Neural progenitor cell (in vitro differentiated cells): ENCODE results near the gene ZNF641.

Experiments
- EZH2 ChIP-seq: fragments of 200-600 bp; sonication (generic); IDR thresholded peaks from 2 replicates; pipeline ENCODE4 v1.6.1; 2017; ENCODE audit warnings: antibody characterized with exemption, mild to moderate bottlenecking, moderate library complexity
- EZH2phosphoT487 ChIP-seq: fragments of 200-600 bp; sonication (generic); IDR thresholded peaks from 2 replicates; pipeline ENCODE4 v1.6.1; 2017; ENCODE audit warnings: antibody characterized with exemption
- TF ChIP-seq, protein P1 (sequence below): fragments of 200-600 bp; sonication (generic); IDR thresholded peaks from 2 replicates; pipeline ENCODE4 v1.5.1; 2017; ENCODE audit warnings: antibody characterized with exemption, mild to moderate bottlenecking

DNA sequence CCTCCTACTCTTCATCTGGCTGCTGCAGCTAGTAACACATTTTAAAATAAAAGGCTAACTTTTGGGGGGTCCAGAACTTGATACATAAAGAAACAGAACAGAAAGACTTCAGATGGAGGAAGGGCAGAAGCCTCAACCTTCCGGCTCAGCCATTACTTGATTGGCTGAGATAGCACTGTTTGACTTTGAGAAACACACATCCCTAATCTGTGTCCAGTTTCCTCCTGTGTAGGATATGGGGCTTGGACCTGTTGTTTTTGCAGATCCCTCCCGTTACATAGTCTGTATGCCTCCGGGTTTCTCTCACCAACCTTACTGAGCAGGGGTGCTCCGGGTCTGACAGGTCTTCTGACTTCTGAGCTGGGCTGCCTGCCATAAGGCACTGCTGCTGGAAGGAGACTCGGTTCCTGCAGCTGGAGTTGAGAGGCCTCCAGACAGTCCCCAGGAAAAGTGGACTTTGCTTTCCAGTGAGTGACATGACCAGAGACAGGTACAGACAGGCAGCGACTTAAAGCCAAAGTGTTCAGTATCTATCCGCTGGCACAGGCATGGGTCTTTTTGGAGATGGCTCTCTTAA is 8.3 kb upstream of the ZNF641 start:
- TF ChIP-seq, protein P1, sequence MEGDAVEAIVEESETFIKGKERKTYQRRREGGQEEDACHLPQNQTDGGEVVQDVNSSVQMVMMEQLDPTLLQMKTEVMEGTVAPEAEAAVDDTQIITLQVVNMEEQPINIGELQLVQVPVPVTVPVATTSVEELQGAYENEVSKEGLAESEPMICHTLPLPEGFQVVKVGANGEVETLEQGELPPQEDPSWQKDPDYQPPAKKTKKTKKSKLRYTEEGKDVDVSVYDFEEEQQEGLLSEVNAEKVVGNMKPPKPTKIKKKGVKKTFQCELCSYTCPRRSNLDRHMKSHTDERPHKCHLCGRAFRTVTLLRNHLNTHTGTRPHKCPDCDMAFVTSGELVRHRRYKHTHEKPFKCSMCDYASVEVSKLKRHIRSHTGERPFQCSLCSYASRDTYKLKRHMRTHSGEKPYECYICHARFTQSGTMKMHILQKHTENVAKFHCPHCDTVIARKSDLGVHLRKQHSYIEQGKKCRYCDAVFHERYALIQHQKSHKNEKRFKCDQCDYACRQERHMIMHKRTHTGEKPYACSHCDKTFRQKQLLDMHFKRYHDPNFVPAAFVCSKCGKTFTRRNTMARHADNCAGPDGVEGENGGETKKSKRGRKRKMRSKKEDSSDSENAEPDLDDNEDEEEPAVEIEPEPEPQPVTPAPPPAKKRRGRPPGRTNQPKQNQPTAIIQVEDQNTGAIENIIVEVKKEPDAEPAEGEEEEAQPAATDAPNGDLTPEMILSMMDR = no peak
- TF ChIP-seq EZH2 (no peak), EZH2phosphoT487 (no peak)
